Neural cell (in vitro differentiated cells): ENCODE data around the gene EVL. TPM values are rescaled to one million over a fixed set of nuclear protein-coding genes. Genes with fewer than 3 reads are reported as not detected.

Experiments
- H2AFZ ChIP-seq: fragments of 200-600, 300-800 bp; sonication (generic), shearing (Covaris generic); 2 replicates; pipeline ENCODE4 v1.6.0; 2014; ENCODE audit warnings: low read depth, mild to moderate bottlenecking, antibody characterized with exemption, low read length, moderate library complexity
- H3F3A ChIP-seq: fragments of 200-600 bp; shearing (Covaris generic); 2 replicates; pipeline ENCODE4 v1.6.1; 2016; ENCODE audit warnings: mild to moderate bottlenecking, moderate library complexity, mixed read lengths, antibody characterized with exemption, low read length; ENCODE audit not compliant: insufficient read depth, poor library complexity, severe bottlenecking
- H3K27ac ChIP-seq: fragments of 200-600, 300-800 bp; sonication (generic), shearing (Covaris generic); 2 replicates; pipeline ENCODE4 v1.5.1; 2014; ENCODE audit warnings: mild to moderate bottlenecking, low read length, moderate library complexity
- H3K27me3 ChIP-seq: fragments of 300-800, 200-600 bp; sonication (generic), shearing (Covaris generic); 2 replicates; pipeline ENCODE4 v1.6.0; 2014; ENCODE audit warnings: mild to moderate bottlenecking, low read depth, low read length, moderate library complexity; ENCODE audit not compliant: insufficient read depth
- H3K36me3 ChIP-seq: fragments of 300-800, 200-600 bp; sonication (generic), shearing (Covaris generic); 2 replicates; pipeline ENCODE4 v1.5.1; 2014; ENCODE audit warnings: mild to moderate bottlenecking, antibody characterized with exemption, low read length, moderate library complexity; ENCODE audit not compliant: insufficient read depth
- H3K4me2 ChIP-seq: fragments of 300-800, 200-600 bp; sonication (generic), shearing (Covaris generic); 2 replicates; pipeline ENCODE4 v1.6.0; 2014; ENCODE audit warnings: mild to moderate bottlenecking, low read length
- H3K4me3 ChIP-seq: fragments of 300-800, 200-600 bp; sonication (generic), shearing (Covaris generic); 2 replicates; pipeline ENCODE4 v1.5.1; 2014; ENCODE audit warnings: mild to moderate bottlenecking, low read length, moderate library complexity
- H3K79me2 ChIP-seq: fragments of 200-600 bp; shearing (Covaris generic); replicated peaks from 2 replicates; pipeline ENCODE4 v1.6.0; 2014; ENCODE audit warnings: mild to moderate bottlenecking, low read length, moderate library complexity; ENCODE audit not compliant: insufficient read depth
- H3K9ac ChIP-seq: fragments of 300-800, 200-600 bp; sonication (generic), shearing (Covaris generic); 2 replicates; pipeline ENCODE4 v1.6.1; 2016; ENCODE audit warnings: mild to moderate bottlenecking, low read length, mixed read lengths
- H3K9me2 ChIP-seq: fragments of 200-600 bp; shearing (Covaris generic); 2 replicates; pipeline ENCODE4 v1.6.1; 2016; ENCODE audit warnings: mild to moderate bottlenecking, low read length, mixed read lengths; ENCODE audit not compliant: insufficient read depth
- H3K9me3 ChIP-seq: fragments of 200-600, 300-800 bp; sonication (generic), shearing (Covaris generic); 2 replicates; pipeline ENCODE4 v1.6.1; 2016; ENCODE audit warnings: mild to moderate bottlenecking, mixed run types, low read length, moderate library complexity, mixed read lengths
- H4K20me1 ChIP-seq: fragments of 200-600 bp; shearing (Covaris generic); 2 replicates; pipeline ENCODE4 v1.6.1; 2016; ENCODE audit warnings: mild to moderate bottlenecking, mixed run types; ENCODE audit not compliant: insufficient read depth
- EP300 ChIP-seq: fragments of 450-650 bp; conservative IDR thresholded peaks from 2 replicates; pipeline ENCODE4 v1.6.1; 2014; ENCODE audit warnings: antibody characterized with exemption, mild to moderate bottlenecking, moderate library complexity; ENCODE audit not compliant: poor library complexity, severe bottlenecking
- EZH2 ChIP-seq: fragments of 200-600, 300-800 bp; shearing (Covaris generic), sonication (generic); IDR thresholded peaks from 2 replicates; pipeline ENCODE4 v1.6.1; 2014; ENCODE audit warnings: antibody characterized with exemption, low read length, borderline replicate concordance, mild to moderate bottlenecking; ENCODE audit not compliant: insufficient read depth, poor library complexity, severe bottlenecking
- MXI1 ChIP-seq: fragments of 450-650 bp; conservative IDR thresholded peaks from 2 replicates; pipeline ENCODE4 v1.6.1; 2014; ENCODE audit warnings: antibody characterized with exemption, mild to moderate bottlenecking; ENCODE audit not compliant: poor library complexity, severe bottlenecking
- POLR2AphosphoS5 ChIP-seq: IDR thresholded peaks from 2 replicates; pipeline ENCODE4 v1.6.1; 2012
- RAD21 ChIP-seq: fragments of 450-650 bp; conservative IDR thresholded peaks from 2 replicates; pipeline ENCODE4 v1.6.1; 2014; ENCODE audit warnings: antibody characterized with exemption, mild to moderate bottlenecking, moderate library complexity
- SMC3 ChIP-seq: fragments of 450-650 bp; conservative IDR thresholded peaks from 2 replicates; pipeline ENCODE4 v1.6.1; 2014; ENCODE audit warnings: antibody characterized with exemption, mild to moderate bottlenecking, moderate library complexity; ENCODE audit not compliant: poor library complexity
- TAF1 ChIP-seq: IDR thresholded peaks from 2 replicates; pipeline ENCODE4 v1.6.1; 2012; ENCODE audit warnings: low read depth
- polyA plus RNA-seq: library from polyadenylated mRNA; depleted of rRNA; stranded (reverse); fragments of >200 nt; gene quantifications from 2 replicates; pipeline ENCODE4 v1.2.3, GENCODE V29; 2014
- TF ChIP-seq, protein P1 (sequence below): fragments of 450-650 bp; IDR thresholded peaks from 2 replicates; pipeline ENCODE4 v1.5.1; 2014; ENCODE audit warnings: antibody characterized with exemption, mild to moderate bottlenecking, moderate library complexity; ENCODE audit not compliant: poor library complexity, severe bottlenecking
- TF ChIP-seq, protein P2 (sequence below): IDR thresholded peaks from 2 replicates; pipeline ENCODE4 v1.6.1; 2012; ENCODE audit warnings: borderline replicate concordance

EVL gene
- polyA plus RNA-seq, 1 donor from 2014 or later, result 387 TPM

DNA sequence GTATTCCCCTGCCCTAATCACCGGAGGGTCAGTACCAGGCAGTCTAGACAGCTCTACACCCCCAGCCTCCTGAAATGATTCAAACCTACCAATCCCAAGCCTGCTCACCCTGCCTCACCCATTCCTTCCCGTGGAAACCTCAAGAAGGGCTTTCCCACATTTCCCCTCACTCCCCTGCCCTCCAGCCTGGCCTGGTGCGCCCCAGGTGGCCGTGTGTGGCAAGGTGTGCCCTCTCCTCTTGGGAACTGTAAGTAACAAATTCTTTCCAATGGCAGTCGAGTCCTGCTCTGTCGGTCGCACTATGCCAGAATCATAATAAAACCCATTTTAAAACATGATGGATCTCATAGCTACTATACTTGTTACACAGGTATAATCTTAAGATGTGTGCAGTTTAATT lies 108.1 kb downstream of the EVL start:
- Histone ChIP-seq H3K4me3 (no peak overlapping the region), H3K9ac (no peak overlapping the region), H3K4me2 (no peak overlapping the region), H4K20me1 (no peaks in the 10 kb centered on the region), H3F3A (no peaks in the 10 kb centered on the region), H3K27ac (no peak overlapping the region), H3K79me2 (no peaks in the 10 kb centered on the region), H2AFZ (no peak overlapping the region), H3K9me3 (no peaks in the 10 kb centered on the region), H3K36me3 (no peaks in the 10 kb centered on the region), H3K9me2 (no peaks in the 10 kb centered on the region), H3K27me3 (no peaks in the 10 kb centered on the region)
- no peak for TF ChIP-seq SMC3

DNA sequence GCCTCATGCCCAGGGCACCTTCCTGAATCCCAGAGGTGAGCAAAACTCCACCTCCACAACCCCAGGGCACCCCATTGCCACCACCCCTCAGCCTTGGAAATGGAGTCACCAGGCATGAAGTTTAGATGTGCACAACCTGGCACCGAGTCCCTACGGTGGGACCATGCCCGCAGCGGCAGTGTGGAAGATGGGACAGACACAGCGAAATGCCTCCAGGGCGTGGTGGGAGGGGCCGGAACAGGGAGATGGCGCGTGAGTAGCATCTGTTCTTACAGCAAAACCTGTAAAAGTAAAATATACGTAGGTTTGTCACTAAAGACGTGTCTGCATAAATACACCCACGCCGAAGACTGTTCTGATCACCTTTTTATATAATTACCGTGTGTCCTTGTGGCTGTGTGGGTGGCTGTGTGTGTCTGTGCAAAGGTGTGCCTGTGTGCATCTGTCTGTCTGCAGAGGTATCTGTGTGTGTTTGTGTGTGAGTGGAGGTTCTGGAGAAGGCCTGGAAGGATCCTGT lies 111.6 kb downstream of the EVL start:
- no peak overlapping the region for H3K4me2 ChIP-seq
- H3K79me2 ChIP-seq, result no peaks in the 10 kb centered on the region
- no peak overlapping the region for H2AFZ ChIP-seq
- no peaks in the 10 kb centered on the region for H3F3A ChIP-seq
- TF ChIP-seq, protein P1, sequence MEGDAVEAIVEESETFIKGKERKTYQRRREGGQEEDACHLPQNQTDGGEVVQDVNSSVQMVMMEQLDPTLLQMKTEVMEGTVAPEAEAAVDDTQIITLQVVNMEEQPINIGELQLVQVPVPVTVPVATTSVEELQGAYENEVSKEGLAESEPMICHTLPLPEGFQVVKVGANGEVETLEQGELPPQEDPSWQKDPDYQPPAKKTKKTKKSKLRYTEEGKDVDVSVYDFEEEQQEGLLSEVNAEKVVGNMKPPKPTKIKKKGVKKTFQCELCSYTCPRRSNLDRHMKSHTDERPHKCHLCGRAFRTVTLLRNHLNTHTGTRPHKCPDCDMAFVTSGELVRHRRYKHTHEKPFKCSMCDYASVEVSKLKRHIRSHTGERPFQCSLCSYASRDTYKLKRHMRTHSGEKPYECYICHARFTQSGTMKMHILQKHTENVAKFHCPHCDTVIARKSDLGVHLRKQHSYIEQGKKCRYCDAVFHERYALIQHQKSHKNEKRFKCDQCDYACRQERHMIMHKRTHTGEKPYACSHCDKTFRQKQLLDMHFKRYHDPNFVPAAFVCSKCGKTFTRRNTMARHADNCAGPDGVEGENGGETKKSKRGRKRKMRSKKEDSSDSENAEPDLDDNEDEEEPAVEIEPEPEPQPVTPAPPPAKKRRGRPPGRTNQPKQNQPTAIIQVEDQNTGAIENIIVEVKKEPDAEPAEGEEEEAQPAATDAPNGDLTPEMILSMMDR, result no peak
- TF ChIP-seq SMC3 (no peak), EP300 (no peak), POLR2AphosphoS5 (no peak), RAD21 (no peak), EZH2 (no peak), MXI1 (no peak), TAF1 (no peak)
- TF ChIP-seq, protein P2, sequence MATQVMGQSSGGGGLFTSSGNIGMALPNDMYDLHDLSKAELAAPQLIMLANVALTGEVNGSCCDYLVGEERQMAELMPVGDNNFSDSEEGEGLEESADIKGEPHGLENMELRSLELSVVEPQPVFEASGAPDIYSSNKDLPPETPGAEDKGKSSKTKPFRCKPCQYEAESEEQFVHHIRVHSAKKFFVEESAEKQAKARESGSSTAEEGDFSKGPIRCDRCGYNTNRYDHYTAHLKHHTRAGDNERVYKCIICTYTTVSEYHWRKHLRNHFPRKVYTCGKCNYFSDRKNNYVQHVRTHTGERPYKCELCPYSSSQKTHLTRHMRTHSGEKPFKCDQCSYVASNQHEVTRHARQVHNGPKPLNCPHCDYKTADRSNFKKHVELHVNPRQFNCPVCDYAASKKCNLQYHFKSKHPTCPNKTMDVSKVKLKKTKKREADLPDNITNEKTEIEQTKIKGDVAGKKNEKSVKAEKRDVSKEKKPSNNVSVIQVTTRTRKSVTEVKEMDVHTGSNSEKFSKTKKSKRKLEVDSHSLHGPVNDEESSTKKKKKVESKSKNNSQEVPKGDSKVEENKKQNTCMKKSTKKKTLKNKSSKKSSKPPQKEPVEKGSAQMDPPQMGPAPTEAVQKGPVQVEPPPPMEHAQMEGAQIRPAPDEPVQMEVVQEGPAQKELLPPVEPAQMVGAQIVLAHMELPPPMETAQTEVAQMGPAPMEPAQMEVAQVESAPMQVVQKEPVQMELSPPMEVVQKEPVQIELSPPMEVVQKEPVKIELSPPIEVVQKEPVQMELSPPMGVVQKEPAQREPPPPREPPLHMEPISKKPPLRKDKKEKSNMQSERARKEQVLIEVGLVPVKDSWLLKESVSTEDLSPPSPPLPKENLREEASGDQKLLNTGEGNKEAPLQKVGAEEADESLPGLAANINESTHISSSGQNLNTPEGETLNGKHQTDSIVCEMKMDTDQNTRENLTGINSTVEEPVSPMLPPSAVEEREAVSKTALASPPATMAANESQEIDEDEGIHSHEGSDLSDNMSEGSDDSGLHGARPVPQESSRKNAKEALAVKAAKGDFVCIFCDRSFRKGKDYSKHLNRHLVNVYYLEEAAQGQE, result no peak
- no peaks in the 10 kb centered on the region for H3K36me3 ChIP-seq
- H4K20me1 ChIP-seq, result no peaks in the 10 kb centered on the region
- H3K4me3 ChIP-seq, result no peak overlapping the region
- H3K9me3 ChIP-seq, result no peaks in the 10 kb centered on the region
- H3K27me3 ChIP-seq, result no peaks in the 10 kb centered on the region
- H3K9ac ChIP-seq, result no peak overlapping the region
- no peaks in the 10 kb centered on the region for H3K9me2 ChIP-seq
- H3K27ac ChIP-seq, result no peak overlapping the region

GRCh38 chr14:100178691-100179090 lies 113.5 kb downstream of the EVL start:
- Histone ChIP-seq H3K79me2 (no peaks in the 10 kb centered on the region), H4K20me1 (no peaks in the 10 kb centered on the region), H2AFZ (no peak overlapping the region), H3K27me3 (no peaks in the 10 kb centered on the region), H3K4me2 (no peak overlapping the region), H3K36me3 (no peaks in the 10 kb centered on the region), H3K9me3 (no peaks in the 10 kb centered on the region), H3K9ac (no peak overlapping the region), H3K4me3 (no peak overlapping the region), H3K9me2 (no peaks in the 10 kb centered on the region), H3K27ac (no peak overlapping the region), H3F3A (no peaks in the 10 kb centered on the region)
- TF ChIP-seq EP300, result no peak
- no peak for TF ChIP-seq POLR2AphosphoS5
- TF ChIP-seq EZH2, result no peak
- no peak for TF ChIP-seq TAF1
- TF ChIP-seq SMC3, result no peak
- TF ChIP-seq, protein P2, result no peak
- TF ChIP-seq, protein P1, result no peak
- TF ChIP-seq RAD21, result no peak
